Central memory CD8-positive, alpha-beta T cell (primary cell): ENCODE measurements around the gene GNAQ.

ENCODE experiments used
- ATAC-seq: fragments of 150-1000 bp; cut with Tn5 transposase; replicated peaks from 2 replicates; pipeline ENCODE4 v1.10.0; 2022; ENCODE audit warnings: mild to moderate bottlenecking, moderate FRiP score, moderate number of reproducible peaks; ENCODE audit not compliant: poor library complexity, severe bottlenecking; ENCODE audit errors: extremely low read depth
- DNase-seq, 2 donors: peaks; one replicate each; pipeline ENCODE4 v3.0.0; 2021; ENCODE audit warnings: low spot score in 2 of 2
- H3K27ac Mint-ChIP-seq: one replicate; pipeline ENCODE4 v1.8.0; 2022; ENCODE audit warnings: low read depth, mild to moderate bottlenecking, moderate library complexity, mixed read lengths
- H3K27me3 Mint-ChIP-seq: one replicate; pipeline ENCODE4 v1.8.0; 2022; ENCODE audit warnings: mixed read lengths
- H3K36me3 Mint-ChIP-seq: one replicate; pipeline ENCODE4 v1.8.0; 2022; ENCODE audit warnings: mild to moderate bottlenecking, moderate library complexity, mixed read lengths; ENCODE audit not compliant: insufficient read depth
- H3K4me1 Mint-ChIP-seq: one replicate; pipeline ENCODE4 v1.8.0; 2022; ENCODE audit warnings: mixed read lengths
- H3K4me3 Mint-ChIP-seq: one replicate; pipeline ENCODE4 v1.8.0; 2022; ENCODE audit warnings: mild to moderate bottlenecking, moderate library complexity, mixed read lengths
- H3K9me3 Mint-ChIP-seq: one replicate; pipeline ENCODE4 v1.8.0; 2022; ENCODE audit warnings: mixed read lengths

The GNAQ gene

DNA sequence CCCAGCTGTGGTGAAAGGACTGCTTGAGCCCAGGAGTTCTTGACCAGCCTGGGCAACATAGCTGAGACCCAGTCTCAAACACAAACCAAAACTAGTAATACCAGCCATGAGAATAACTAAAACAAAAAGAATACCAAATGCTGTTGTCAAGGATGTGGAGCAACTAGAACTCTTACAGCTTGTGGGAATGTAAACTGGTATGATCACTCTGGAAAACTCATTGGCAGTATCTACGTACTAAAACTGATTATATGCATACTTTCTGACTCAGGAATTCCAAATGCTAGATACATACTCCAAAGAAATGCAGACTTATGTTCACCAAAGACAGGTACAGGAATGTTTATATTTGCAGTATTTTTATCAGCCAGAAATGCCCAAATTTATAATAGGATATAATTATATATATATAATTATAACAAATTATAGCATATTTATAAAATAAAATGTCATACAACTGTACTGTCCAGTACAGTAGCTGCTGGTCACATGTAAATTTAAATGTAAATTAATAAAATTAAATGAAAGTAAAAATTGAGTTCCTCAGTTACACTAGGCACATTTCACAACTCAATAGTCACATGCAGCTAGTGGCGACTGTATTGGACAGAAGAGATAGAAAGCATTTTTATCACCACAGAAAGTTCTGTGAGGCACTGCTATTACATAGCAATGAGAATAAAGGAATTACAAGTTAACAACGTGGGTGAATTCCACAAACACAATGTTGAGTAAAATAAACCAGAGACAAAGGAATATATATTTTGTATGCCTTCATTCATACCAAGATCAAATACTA is 118.5 kb downstream of the GNAQ start:
- peaks cover 3% of the 10 kb centered on the region for H3K36me3 Mint-ChIP-seq
- ATAC-seq (no peak), DNase-seq (no peak)
- peaks cover 25% of the 10 kb centered on the region for H3K27me3 Mint-ChIP-seq
- H3K27ac Mint-ChIP-seq: no peak overlapping the region
- no peak overlapping the region for H3K4me3 Mint-ChIP-seq
- no peaks in the 10 kb centered on the region for H3K9me3 Mint-ChIP-seq
- peaks cover 11% of the 10 kb centered on the region for H3K4me1 Mint-ChIP-seq

DNA sequence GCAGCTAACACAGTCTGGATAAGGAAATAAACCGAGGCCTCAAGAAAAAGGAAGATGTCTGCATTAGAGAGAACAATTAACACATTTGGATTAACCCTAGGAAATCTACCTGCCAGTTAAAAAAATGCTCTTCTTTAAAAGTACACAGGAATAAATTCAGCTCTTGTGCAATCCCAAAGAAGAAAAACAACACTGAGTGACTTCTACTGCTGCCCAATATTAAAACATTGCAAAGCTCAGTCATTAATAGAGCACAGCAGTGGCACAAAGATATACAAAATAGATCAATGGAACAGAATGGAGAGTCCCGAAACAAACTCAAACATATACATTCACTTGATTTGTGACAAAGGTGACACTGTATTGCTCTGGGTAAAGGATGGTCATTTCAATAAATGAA is 119.7 kb downstream of the GNAQ start:
- ATAC-seq: no peak
- H3K36me3 Mint-ChIP-seq: peaks cover 3% of the 10 kb centered on the region
- no peak overlapping the region for H3K27ac Mint-ChIP-seq
- no peak overlapping the region for H3K4me3 Mint-ChIP-seq
- no peak for DNase-seq
- peaks cover 25% of the 10 kb centered on the region for H3K27me3 Mint-ChIP-seq
- no peaks in the 10 kb centered on the region for H3K9me3 Mint-ChIP-seq
- H3K4me1 Mint-ChIP-seq: peaks cover 11% of the 10 kb centered on the region

DNA sequence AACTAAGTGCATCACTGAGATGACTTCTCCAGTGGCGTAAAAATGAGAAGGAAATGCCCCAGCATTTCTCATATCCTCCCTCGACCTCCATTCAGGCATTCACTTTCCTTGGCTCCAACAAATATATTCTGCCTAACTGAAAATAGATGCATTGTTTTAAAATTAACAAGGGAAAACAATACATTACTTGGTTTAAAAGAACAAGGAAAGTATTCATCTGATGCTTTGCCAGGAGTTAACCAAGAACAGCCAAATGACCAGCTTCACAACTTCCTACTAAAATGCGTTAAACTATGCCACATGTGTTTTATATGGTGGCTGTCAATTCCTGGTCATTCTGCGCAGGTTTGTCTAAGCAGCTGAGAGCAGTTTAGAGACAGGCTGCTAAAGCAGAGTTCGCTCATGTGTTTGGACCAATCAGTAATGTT is 121.4 kb downstream of the GNAQ start:
- ATAC-seq (no peak), DNase-seq (no peak)
- H3K27me3 Mint-ChIP-seq: peaks cover 25% of the 10 kb centered on the region
- H3K36me3 Mint-ChIP-seq: peaks cover 3% of the 10 kb centered on the region
- H3K27ac Mint-ChIP-seq: no peak overlapping the region
- peaks cover 11% of the 10 kb centered on the region for H3K4me1 Mint-ChIP-seq
- H3K4me3 Mint-ChIP-seq: no peak overlapping the region
- no peaks in the 10 kb centered on the region for H3K9me3 Mint-ChIP-seq

DNA sequence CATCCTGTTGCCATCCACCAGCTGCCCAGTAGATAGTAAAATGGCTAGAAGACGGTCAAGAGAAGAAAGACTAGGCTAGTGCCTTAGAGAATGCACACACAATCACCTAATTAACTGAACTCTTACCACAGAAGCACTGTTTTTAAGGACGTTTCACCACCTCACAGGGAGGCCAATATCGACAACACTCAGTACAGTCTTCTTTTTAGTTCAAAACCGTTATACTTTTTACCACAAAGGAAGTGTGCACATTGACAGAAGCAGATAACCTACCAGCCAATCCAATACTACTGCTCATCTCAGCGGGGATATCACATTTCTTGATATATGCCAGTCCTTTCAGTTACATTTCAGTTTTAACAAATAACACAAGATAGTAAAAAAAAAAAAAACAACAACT is 122.3 kb downstream of the GNAQ start:
- Mint-ChIP-seq H3K9me3 (no peaks in the 10 kb centered on the region), H3K27ac (no peak overlapping the region), H3K27me3 (peaks cover 25% of the 10 kb centered on the region), H3K4me3 (peak overlapping the region; percentile 40), H3K4me1 (peaks cover 11% of the 10 kb centered on the region), H3K36me3 (peaks cover 3% of the 10 kb centered on the region)
- no peak for DNase-seq
- peak; percentile 87 for ATAC-seq

DNA sequence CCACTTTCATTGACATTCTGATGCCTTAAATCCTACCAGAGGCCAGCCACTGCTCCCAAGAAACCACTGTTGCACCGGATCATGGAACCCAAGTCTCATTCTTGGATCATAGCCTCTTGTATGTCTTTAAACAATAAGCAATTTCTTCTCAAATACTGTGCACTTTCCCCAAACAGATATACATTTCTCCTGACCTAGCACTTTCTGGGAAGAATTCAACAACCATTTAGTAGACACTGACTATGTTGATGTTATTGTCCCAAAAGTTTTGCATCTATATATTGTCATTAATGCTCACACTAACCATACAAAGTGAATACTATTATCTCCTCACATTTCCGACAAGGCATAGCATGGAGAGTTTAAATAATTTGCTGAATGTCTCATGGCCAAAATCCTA is 123.3 kb downstream of the GNAQ start:
- DNase-seq: no peak
- Mint-ChIP-seq H3K4me1 (peaks cover 11% of the 10 kb centered on the region), H3K36me3 (peaks cover 3% of the 10 kb centered on the region)

DNA sequence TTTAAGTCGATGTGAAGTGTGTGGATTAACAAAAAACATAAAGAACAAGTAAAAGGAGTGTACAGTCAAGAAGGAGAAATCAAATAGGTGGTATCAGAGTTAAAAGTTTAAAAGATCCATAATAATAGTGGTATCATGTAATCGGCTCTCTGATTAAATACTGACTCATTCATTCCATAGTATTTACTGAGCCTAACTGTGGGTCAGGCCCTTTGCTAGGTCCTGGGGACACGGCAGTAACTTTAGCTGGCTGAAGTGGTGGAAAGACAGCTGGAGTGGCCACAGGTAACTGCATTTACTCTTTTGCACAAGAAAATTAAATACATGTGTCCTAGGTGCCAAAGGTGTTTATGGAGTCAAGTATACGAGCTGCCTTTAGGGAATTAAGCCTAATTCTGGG is 124.0 kb downstream of the GNAQ start:
- Mint-ChIP-seq H3K4me1 (peaks cover 11% of the 10 kb centered on the region), H3K9me3 (no peaks in the 10 kb centered on the region), H3K27me3 (peaks cover 24% of the 10 kb centered on the region), H3K4me3 (no peak overlapping the region), H3K36me3 (peaks cover 3% of the 10 kb centered on the region), H3K27ac (no peak overlapping the region)
- ATAC-seq (no peak), DNase-seq (no peak)

More for the DNA sequence above, 123.3 kb downstream of the GNAQ start:
- no peak overlapping the region for H3K4me3 Mint-ChIP-seq
- H3K27ac Mint-ChIP-seq: no peak overlapping the region
- ATAC-seq: no peak
- no peaks in the 10 kb centered on the region for H3K9me3 Mint-ChIP-seq
- peaks cover 25% of the 10 kb centered on the region for H3K27me3 Mint-ChIP-seq

DNA sequence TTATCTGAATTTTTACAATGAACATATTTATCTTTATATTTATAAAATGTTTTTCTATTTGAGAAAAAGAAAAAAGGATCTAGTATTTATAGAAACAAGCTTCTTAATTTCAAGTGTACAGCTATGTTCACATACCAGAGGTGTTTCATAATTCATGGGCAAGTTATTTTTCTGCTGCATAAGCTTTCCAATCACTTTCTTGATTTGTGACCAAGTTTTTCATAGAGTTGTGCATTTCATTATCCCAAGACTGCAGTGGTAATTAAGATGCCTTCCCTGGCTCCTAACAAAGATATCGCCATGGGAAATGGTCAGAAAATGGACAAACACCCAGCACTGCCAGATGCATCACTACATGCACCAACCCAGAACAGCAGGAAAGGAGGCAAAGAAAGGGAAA is 124.6 kb downstream of the GNAQ start:
- H3K27ac Mint-ChIP-seq: no peak overlapping the region
- no peak for DNase-seq
- H3K9me3 Mint-ChIP-seq: no peaks in the 10 kb centered on the region
- H3K36me3 Mint-ChIP-seq: peaks cover 3% of the 10 kb centered on the region
- H3K4me3 Mint-ChIP-seq: no peak overlapping the region
- peaks cover 18% of the 10 kb centered on the region for H3K27me3 Mint-ChIP-seq
- peaks cover 11% of the 10 kb centered on the region for H3K4me1 Mint-ChIP-seq
- no peak for ATAC-seq

DNA sequence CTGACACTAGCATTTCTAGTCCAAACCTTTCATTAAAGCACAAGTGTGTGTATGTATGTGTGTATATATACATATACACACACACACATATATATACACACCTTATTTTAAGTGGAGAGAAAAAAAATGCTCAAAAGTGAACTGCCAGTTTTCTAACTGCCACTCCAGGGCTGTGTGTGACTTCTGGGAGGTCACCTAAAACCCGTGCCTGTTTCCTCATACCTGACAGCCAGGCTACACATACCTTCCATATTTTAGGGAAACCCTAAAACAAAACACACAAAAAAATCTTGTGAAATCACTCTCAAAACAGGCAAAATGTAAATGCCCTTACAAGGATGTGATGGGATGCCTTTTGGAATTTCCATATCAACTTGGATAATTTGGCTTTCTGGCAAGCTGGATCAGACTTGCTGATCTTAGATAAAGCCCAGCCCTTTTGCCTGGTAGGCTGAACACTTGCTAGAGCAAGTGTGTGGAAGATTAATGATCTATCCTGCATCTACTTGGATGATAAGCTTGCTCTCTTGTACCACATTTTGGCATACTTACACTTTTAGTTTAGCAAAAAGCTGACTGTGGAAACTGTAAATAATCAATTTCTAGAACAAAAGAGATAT is 127.8 kb downstream of the GNAQ start:
- H3K27ac Mint-ChIP-seq: no peak overlapping the region
- H3K4me1 Mint-ChIP-seq: no peaks in the 10 kb centered on the region
- no peaks in the 10 kb centered on the region for H3K9me3 Mint-ChIP-seq
- no peaks in the 10 kb centered on the region for H3K36me3 Mint-ChIP-seq
- ATAC-seq (no peak), DNase-seq (no peak)
- H3K27me3 Mint-ChIP-seq: peaks cover under 1% of the 10 kb centered on the region
- H3K4me3 Mint-ChIP-seq: no peak overlapping the region

DNA sequence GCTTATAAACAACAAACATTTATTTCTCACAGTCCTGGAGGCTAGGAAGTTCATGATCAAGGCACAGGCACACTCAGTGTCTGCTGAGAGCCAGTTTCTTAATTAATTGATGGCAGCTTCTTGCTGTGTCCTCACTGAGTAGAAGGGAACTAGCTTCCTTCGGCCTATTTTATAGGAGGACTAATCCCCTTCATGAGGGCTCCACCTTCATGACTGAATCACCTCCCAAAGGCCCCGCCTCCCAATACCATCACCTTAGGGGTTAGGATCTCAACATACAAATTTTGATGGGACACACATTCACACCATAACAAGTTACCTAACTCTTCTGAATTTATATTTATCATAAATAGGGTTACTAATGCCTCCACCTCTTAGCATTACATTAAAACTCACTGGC is 129.8 kb downstream of the GNAQ start:
- no peak for DNase-seq
- H3K36me3 Mint-ChIP-seq: no peaks in the 10 kb centered on the region
- no peak for ATAC-seq
- H3K4me3 Mint-ChIP-seq: no peak overlapping the region
- no peaks in the 10 kb centered on the region for H3K27me3 Mint-ChIP-seq
- no peaks in the 10 kb centered on the region for H3K4me1 Mint-ChIP-seq
- H3K27ac Mint-ChIP-seq: no peak overlapping the region
- no peaks in the 10 kb centered on the region for H3K9me3 Mint-ChIP-seq

DNA sequence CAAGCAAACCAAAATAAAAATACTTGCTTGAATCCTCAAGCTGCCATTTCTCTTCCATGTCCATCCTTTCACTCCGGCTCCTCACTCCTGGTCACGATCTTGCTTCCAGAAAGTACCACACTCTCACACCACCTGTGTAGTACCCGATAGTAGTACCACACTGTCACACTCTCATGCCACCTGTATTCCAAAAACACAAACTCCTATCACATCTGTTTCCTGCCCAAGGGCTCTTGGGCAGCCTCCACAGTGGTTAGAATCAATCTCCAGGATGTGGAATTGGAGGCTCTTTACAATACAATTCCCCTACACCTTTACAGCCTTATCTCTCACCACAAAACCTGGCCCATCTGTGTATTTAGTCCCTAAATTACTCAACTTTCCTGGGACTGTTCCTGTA is 130.6 kb downstream of the GNAQ start:
- H3K9me3 Mint-ChIP-seq: no peaks in the 10 kb centered on the region
- H3K4me1 Mint-ChIP-seq: no peaks in the 10 kb centered on the region
- H3K27me3 Mint-ChIP-seq: no peaks in the 10 kb centered on the region
- DNase-seq (no peak), ATAC-seq (no peak)
- H3K27ac Mint-ChIP-seq: no peak overlapping the region
- H3K36me3 Mint-ChIP-seq: no peaks in the 10 kb centered on the region
- no peak overlapping the region for H3K4me3 Mint-ChIP-seq

DNA sequence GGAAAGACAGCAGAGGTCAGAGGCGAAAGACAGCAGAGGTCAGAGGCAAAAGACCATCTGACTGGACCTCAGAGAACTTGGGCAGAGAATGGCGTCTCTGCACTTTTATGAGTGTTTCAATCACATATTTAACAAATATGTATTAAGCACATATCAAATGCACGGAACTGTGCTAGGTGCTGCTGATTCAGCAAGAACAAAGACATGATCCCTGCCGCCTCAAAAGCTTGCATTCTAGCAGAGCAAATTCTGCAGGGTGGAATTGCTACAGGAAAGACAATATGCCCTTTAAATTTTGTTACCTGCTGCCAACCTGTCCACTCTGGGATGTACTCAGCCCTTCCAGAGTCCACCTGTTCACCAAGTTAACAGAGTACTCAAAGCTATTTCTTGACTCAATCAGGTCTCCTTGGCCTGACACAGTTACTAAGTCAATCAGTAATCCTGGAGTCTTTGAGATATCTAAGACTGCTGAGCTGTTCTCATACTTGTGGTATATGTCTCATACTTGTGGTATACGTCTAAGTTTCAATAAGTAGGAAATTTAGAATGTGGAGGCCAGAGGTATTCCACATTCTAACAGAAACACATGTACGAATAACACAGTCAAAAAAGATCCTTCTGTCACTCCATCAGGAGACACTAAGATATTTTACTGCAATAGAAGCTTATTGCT is 131.8 kb downstream of the GNAQ start:
- no peaks in the 10 kb centered on the region for H3K27me3 Mint-ChIP-seq
- ATAC-seq (no peak), DNase-seq (no peak)
- no peak overlapping the region for H3K27ac Mint-ChIP-seq
- no peaks in the 10 kb centered on the region for H3K4me1 Mint-ChIP-seq
- H3K36me3 Mint-ChIP-seq: no peaks in the 10 kb centered on the region
- H3K4me3 Mint-ChIP-seq: no peak overlapping the region
- no peaks in the 10 kb centered on the region for H3K9me3 Mint-ChIP-seq

DNA sequence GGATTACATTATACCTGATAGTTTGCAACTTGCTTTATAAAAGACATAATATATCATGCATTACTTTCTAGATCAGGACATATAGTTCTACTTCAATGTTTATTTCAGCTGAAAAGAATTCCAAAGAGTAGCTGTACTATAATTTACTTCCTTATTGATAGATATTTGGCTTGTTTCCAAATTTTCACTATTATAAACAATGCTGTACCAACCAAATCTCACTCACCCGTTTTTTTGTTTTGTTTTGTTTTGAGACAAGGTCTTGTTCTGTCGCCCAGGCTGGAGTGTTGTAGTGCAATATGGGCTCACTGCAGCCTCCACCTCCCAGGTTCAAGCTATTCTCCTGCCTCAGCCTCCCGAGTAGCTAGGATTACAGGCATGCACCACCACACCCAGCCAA is 132.7 kb downstream of the GNAQ start:
- H3K27ac Mint-ChIP-seq: no peak overlapping the region
- H3K4me3 Mint-ChIP-seq: no peak overlapping the region
- no peaks in the 10 kb centered on the region for H3K9me3 Mint-ChIP-seq
- DNase-seq (no peak), ATAC-seq (no peak)
- H3K27me3 Mint-ChIP-seq: no peaks in the 10 kb centered on the region
- H3K36me3 Mint-ChIP-seq: no peaks in the 10 kb centered on the region
- no peaks in the 10 kb centered on the region for H3K4me1 Mint-ChIP-seq
